ENCODE results near the gene ZNF280C.
A peak's percentile ranks its signal among the peaks of the same experiment; 100 is the strongest.
"Not testable (repeated sequence)": the region's sequence is repeated elsewhere in the genome, so short reads cannot be mapped to it uniquely, and the experiment has no call there.

ZNF280C gene

DNA sequence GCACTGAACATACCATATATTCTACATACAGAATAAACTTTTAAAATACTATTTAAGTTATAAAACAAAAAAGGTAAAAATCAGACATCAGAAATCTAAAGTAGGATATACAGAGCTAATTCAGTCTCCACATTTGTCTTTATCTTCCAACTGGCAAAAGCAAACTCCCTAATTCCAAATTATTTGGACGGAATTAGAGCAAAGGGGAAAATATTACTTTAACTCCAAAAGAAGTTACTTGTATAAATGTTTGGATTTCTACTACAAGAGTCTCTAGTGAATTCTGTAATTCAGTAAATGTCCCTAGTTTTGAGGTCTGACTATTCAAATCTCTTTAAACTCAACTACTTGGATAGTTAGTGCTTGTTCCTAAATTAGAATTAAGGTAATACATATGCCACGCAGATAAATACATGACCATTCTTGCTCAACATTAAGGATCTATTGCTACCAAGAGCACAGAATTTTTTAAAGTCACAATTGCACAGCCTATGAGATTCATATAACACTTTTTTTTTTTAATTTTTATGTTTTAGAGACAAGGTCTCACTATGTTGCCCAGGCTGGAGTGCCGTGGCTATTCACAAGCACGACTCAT lies 7.3 kb downstream of the ZNF280C start:
- DNase-seq (ENCODE audit: insufficient read length, low spot score) (no peak), FAIRE-seq (peak; percentile 58)

GRCh38 chrX:130260316-130260715 lies 8.4 kb downstream of the ZNF280C start:
- FAIRE-seq (no peak), DNase-seq (ENCODE audit: insufficient read length, low spot score) (no peak)

DNA sequence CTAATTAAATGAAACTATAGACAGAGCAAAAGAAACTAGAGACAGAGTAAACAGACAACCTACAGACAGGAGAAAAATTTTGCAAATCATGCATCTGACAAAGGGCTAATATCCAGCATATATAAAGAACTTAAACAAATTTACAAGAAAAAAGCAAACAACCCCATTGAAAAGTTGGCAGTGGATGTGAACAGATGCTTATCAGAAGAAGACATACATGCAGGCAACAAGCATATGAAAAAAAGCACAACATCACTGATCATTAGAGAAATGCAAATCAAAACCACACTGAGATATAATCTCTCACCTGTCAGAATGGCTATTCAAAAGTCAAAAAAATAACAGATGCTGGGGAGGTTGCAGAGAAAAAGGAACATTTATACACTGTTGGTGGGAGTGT lies 14.8 kb downstream of the ZNF280C start:
- DNase-seq (ENCODE audit: insufficient read length, low spot score) (no peak), FAIRE-seq (peak; percentile 54)

DNA sequence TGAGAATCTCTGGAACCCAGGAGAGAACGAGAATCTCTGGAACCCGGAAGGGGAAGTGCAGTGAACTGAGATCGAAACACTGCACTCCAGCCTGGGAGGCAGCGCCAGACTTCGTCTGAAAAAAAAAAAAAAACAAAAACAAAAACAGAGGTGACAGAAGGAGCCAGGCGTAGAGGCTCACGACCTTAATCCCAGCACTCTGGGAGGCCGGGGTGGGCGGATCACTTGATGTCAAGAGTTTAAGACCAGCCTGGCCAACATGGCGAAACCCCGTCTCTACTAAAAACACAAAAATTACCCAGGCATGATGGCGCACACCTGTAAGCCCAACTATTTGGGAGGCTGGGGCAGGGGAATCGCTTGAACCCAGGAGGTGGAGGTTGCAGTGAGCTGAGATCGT lies 17.0 kb downstream of the ZNF280C start:
- FAIRE-seq = no peak
- no peak for DNase-seq (ENCODE audit: insufficient read length, low spot score)

DNA sequence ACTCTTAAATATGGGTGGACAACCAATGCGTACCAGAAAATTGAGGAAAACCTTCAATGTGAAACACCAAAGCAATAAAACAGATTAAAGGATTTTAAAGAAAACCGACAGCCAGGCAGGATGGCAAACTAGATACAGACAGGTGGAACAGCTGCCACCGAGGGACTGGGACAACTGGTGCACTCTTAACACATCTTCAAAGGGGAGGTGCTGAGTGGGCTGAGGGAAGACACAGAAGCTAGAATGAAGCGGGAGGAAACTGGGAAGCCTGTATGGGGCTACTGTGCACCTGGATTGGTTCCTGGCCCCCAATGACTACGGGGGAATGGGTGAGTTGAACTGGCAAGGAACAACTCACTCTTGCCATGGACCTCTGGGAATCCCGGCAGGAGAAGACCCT lies 20.7 kb downstream of the ZNF280C start:
- DNase-seq (ENCODE audit: insufficient read length, low spot score) (no peak), FAIRE-seq (no peak)

DNA sequence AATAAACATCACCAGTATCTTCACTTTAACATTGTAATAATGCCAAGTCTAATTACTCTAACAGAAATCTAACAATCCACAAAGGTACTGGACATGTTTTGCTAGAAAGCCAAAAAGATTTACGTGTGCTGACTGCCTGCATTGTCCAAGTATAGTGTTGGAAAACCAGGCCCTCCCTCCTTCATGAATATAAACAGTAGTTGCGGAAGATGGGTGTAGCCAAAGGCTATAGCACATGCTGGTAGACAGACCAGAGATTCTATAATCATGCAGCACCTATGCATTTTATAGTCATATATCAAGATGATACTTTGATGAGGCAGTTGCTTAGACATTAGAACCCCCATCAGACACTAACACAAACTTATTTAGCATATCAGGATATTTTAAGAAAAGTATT lies 22.6 kb downstream of the ZNF280C start:
- DNase-seq (ENCODE audit: insufficient read length, low spot score) = no peak
- no peak for FAIRE-seq

- DNase-seq (ENCODE audit: insufficient read length, low spot score) (no peak), FAIRE-seq (no peak)
Measured at GRCh38 chrX:130245441-130245840, 23.3 kb downstream of the ZNF280C start.

- FAIRE-seq; DNase-seq (ENCODE audit: insufficient read length, low spot score): not testable (repeated sequence)
Measured at GRCh38 chrX:130231184-130231583, 37.5 kb downstream of the ZNF280C start.

- DNase-seq (ENCODE audit: insufficient read length, low spot score) = no peak
Measured at GRCh38 chrX:130228871-130229270, 39.8 kb downstream of the ZNF280C start.

DNA sequence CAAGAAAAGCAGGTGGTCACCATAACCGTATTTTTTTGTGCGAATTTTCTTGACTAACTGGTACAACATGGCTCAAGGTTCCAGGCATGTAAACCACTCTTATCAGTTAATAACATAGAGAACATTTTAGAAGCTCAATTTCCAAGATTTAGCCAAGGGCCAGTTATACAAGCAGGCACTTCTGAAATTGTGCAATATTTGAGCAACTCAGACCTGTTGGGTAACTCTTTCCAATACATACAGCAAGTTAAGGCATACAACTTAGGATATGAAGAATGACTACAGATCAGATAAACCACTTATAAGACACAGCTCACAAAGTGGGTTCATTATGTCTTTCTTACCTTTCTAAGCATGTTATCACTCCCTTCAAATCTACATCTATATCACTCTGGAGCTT lies 43.9 kb downstream of the ZNF280C start:
- no peak for DNase-seq (ENCODE audit: insufficient read length, low spot score)
- FAIRE-seq = no peak

More at GRCh38 chrX:130228871-130229270, 39.8 kb downstream of the ZNF280C start:
- FAIRE-seq = peak; percentile 71

DNA sequence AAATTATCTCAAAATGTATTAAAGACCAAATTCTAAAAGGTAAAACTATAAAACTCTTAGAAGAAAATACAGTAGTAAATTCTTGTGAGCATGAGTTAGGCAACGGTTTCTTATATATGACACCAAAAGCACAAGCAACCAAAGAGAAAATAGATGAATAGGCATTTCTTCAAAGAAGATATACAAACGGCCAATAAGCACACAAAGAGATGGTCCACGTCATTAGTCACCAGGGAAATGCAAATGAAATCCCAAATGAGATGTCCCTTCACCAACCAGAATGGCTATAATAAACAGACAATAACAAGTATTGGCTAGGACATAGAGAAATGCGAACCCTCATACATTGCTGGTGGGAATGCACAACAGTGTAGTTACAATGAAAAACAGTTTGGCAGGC lies 52.4 kb downstream of the ZNF280C start:
- no peak for DNase-seq (ENCODE audit: insufficient read length, low spot score)
- FAIRE-seq = peak; percentile 76

DNA sequence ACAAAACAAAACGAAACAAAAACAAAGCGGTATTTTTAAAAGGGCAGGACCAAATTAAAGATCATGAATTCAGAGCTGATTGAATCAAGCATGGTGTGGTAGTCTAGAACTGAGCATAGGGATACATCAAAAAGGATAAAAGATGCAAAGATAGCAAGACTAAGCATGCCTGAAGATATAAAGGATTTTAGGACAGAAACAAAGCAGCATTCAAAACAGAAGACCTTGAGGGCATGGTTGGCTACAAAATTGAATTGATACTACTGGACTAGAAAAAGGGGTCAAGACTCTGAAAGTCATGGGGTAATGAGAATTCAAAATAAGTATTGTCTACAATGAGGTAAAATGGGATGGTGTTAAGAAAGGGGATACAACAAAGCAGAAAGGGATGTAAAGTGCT lies 55.3 kb downstream of the ZNF280C start:
- DNase-seq (ENCODE audit: insufficient read length, low spot score) = no peak
- FAIRE-seq = no peak

DNA sequence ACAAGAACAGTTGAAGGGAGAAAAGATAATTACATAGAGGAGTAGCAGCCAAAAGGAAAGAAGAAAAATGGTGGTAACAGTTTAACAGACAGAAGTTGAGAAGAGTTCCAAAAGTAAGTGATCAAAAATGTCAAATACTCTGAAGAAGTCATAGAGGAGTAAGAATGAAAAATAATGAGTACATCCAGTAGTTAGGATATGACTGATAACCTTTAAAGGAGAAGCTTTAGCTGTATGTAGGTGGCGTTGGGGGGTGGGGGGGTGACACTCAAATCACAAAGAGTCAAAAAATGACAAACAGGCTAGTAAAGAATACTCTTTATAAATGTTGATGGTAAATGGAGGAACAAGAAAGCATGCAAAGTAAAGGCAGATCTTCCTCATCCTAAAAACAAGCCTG lies 56.3 kb downstream of the ZNF280C start:
- FAIRE-seq (no peak), DNase-seq (ENCODE audit: insufficient read length, low spot score) (no peak)

GRCh38 chrX:130211415-130212186 lies 57.1 kb downstream of the ZNF280C start:
- DNase-seq (ENCODE audit: insufficient read length, low spot score) (no peak), FAIRE-seq (no peak)

DNA sequence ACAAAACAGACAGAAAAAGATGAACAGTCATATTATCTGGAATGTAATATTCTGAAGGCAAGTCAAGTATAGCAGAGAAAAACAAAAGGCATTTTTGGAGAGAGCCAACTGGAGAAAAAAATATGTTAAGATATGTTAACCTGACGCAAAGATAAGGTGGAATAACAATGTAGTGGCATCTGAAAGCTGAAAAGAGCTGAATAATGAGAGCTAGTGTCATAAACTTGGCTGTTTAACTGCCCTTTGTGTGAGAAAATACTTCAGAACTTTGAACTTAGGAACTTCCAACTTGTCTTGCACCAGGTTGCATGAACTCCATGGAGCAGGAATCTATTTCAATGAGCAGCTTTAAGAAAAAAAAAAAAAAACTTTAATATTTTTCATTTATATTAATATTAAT lies 64.1 kb downstream of the ZNF280C start:
- no peak for DNase-seq (ENCODE audit: insufficient read length, low spot score)
- no peak for FAIRE-seq

GRCh38 chrX:130197464-130197863 lies 71.2 kb downstream of the ZNF280C start:
- FAIRE-seq = no peak
- DNase-seq (ENCODE audit: insufficient read length, low spot score) = no peak

DNA sequence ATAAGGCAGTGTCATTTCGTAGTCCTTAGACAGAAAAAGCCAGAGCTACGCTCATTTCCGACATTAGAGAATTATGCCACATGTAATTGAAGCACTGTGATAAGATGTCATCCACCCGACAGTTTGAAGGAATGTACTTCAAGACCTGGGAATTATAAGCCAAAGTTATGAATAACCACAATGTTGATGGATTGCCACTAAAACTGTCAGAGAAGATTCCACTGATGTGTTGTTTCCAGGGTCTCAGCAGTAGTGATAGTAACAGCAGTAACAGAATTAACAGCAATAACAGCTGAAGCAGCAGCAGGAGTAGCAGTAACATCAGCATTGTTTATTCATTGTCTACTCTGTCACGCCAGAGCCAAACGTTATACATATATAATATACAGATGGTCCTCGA lies 72.2 kb downstream of the ZNF280C start:
- FAIRE-seq (peak; percentile 59), DNase-seq (ENCODE audit: insufficient read length, low spot score) (no peak)

- DNase-seq (ENCODE audit: insufficient read length, low spot score) (no peak), FAIRE-seq (no peak)
Measured at GRCh38 chrX:130190801-130191200, 77.9 kb downstream of the ZNF280C start.

DNA sequence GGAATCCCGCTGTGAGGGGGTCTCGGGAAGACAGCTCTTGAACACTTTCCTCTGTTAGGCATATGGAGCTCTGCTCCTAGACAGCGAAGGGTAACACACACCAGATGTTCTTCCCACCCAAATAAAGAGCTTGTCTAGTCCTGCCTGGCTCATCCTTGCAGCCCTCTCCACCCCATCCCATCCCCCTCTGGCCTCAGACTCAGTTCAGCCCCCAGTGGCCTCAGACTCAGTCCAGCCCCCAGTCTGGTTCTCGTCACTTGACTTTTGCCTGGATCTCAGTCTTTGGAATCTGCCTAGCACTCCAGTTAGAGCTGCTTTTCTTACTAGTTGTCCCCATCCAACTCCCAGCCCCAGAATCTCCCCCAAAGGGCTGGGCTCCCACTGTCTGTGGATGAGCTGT lies 82.0 kb downstream of the ZNF280C start:
- FAIRE-seq = no peak

DNA sequence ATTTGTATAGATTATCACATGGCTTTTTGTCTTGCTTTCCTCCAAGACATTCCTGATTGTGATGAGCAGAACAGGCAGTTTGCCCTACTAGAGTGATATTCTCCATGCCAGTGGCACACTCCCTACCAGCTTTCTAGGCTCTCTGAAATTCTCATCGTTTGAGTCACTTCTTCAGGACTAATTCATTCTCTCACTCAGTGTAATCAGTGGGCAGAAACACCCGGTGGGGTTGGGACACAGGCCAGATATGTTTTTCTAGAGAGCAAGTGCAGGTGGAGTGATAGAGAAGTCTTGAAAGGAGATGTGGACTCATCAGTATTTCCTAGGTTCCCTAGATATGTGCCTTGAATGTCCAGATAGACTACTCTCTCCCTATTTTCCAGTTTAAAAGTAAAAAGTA lies 83.8 kb downstream of the ZNF280C start:
- FAIRE-seq (no peak), DNase-seq (ENCODE audit: insufficient read length, low spot score) (no peak)

More for the DNA sequence above, 82.0 kb downstream of the ZNF280C start:
- DNase-seq (ENCODE audit: insufficient read length, low spot score) = no peak

DNA sequence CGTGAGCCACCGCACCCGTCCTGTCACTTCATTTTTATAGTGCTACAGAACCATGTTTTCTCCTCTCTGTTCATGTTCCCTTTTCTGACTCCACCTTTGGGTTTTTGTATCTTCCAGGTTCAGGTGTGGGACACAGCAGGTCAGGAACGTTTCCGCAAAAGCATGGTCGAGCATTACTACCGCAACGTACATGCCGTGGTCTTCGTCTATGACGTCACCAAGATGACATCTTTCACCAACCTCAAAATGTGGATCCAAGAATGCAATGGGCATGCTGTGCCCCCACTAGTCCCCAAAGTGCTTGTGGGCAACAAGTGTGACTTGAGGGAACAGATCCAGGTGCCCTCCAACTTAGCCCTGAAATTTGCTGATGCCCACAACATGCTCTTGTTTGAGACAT lies 84.5 kb downstream of the ZNF280C start:
- no peak for DNase-seq (ENCODE audit: insufficient read length, low spot score)
- peak; percentile 73 for FAIRE-seq

- peak; percentile 4 for FAIRE-seq
- no peak for DNase-seq (ENCODE audit: insufficient read length, low spot score)
Measured at GRCh38 chrX:130179579-130180215, 89.0 kb downstream of the ZNF280C start.
